Esophagus (tissue), 2 donors: ENCODE results near the gene MAML2. TPM values are rescaled to one million over a fixed set of nuclear protein-coding genes. Genes with fewer than 3 reads are reported as not detected.

Experiments used
- H3K27ac ChIP-seq, 2 donors: one replicate each; pipeline ENCODE4 v1.5.1; 2013; ENCODE audit warnings: low read depth in 2 of 2, mild to moderate bottlenecking in 2 of 2, inconsistent platforms in 1 of 2, low read length in 1 of 2, moderate library complexity in 1 of 2
- H3K27me3 ChIP-seq, 2 donors: one replicate each; pipeline ENCODE4 v1.6.1; 2013; ENCODE audit warnings: low read length in 2 of 2, control low read depth in 1 of 2, mild to moderate bottlenecking in 1 of 2; ENCODE audit not compliant: insufficient read depth in 2 of 2, control insufficient read depth in 1 of 2
- H3K36me3 ChIP-seq, 2 donors: one replicate each; pipeline ENCODE4 v1.6.1; 2013; ENCODE audit warnings: low read length in 1 of 2; ENCODE audit not compliant: control insufficient read depth in 2 of 2, insufficient read depth in 2 of 2
- H3K4me1 ChIP-seq, 2 donors: one replicate each; pipeline ENCODE4 v1.6.1; 2013; ENCODE audit warnings: low read length in 1 of 2; ENCODE audit not compliant: control insufficient read depth in 2 of 2, insufficient read depth in 2 of 2
- H3K4me3 ChIP-seq, 2 donors: one replicate each; pipeline ENCODE4 v1.5.1; 2013; ENCODE audit warnings: low read length in 2 of 2, mild to moderate bottlenecking in 2 of 2, low read depth in 1 of 2, moderate library complexity in 1 of 2
- H3K9me3 ChIP-seq, 2 donors: one replicate each; pipeline ENCODE4 v1.6.1; 2013; ENCODE audit warnings: mild to moderate bottlenecking in 2 of 2, low read depth in 1 of 2, low read length in 1 of 2, moderate library complexity in 1 of 2; ENCODE audit not compliant: control insufficient read depth in 2 of 2, insufficient read depth in 1 of 2
- WGBS, 2 donors: extraction: QIAGEN DNeasy Blood & Tissue Kit; methylation state at CpG; one replicate each; pipeline ENCODE4 v1.1.7; 2013; 5-methylcytosine and 5-hydroxymethylcytosine counted together
- polyA plus RNA-seq, 2 donors: library from polyadenylated mRNA; stranded (reverse); fragments of 200-250 nt; gene quantifications; one replicate each; pipeline ENCODE4 v1.2.3, GENCODE V29; 2013
- donor health status: healthy with polysubstance abuse.
- donor health status: Bipolar disorder and iron deficiency.

The MAML2 gene
- polyA plus RNA-seq, 2 donors = 1.9 to 2.0 TPM

GRCh38 chr11:96038046-96038445 lies 304.9 kb downstream of the MAML2 start:
- WGBS, 2 donors = 78 to 83% methylated on average over 5 of the region's 5 CpGs
- H3K27ac ChIP-seq = no peak overlapping the region
- H3K36me3 ChIP-seq = no peaks in the 10 kb centered on the region
- no peaks in the 10 kb centered on the region for H3K4me1 ChIP-seq
- no peaks in the 10 kb centered on the region for H3K9me3 ChIP-seq
- H3K4me3 ChIP-seq = no peak overlapping the region
- no peaks in the 10 kb centered on the region for H3K27me3 ChIP-seq

GRCh38 chr11:96037405-96037949 lies 305.5 kb downstream of the MAML2 start:
- Histone ChIP-seq H3K4me3 (no peak overlapping the region), H3K36me3 (no peaks in the 10 kb centered on the region), H3K9me3 (no peaks in the 10 kb centered on the region), H3K27me3 (no peaks in the 10 kb centered on the region), H3K27ac (peak overlapping the region in 1 of 2 donors; percentile 11), H3K4me1 (no peaks in the 10 kb centered on the region)
- WGBS, 2 donors = 45 to 52% methylated on average over 4 of the region's 4 CpGs

- H3K4me3 ChIP-seq = no peak overlapping the region
- no peaks in the 10 kb centered on the region for H3K4me1 ChIP-seq
- WGBS, 2 donors = 64 to 70% methylated on average over 6 of the region's 6 CpGs
- no peaks in the 10 kb centered on the region for H3K36me3 ChIP-seq
- no peaks in the 10 kb centered on the region for H3K27me3 ChIP-seq
- no peak overlapping the region for H3K27ac ChIP-seq
- H3K9me3 ChIP-seq = no peaks in the 10 kb centered on the region
Measured at GRCh38 chr11:96036863-96037262, 306.1 kb downstream of the MAML2 start.

GRCh38 chr11:96035740-96036078 lies 307.3 kb downstream of the MAML2 start:
- Histone ChIP-seq H3K9me3 (no peaks in the 10 kb centered on the region), H3K4me1 (no peaks in the 10 kb centered on the region), H3K36me3 (no peaks in the 10 kb centered on the region), H3K27ac (no peak overlapping the region), H3K27me3 (no peaks in the 10 kb centered on the region), H3K4me3 (no peak overlapping the region)
- 72 to 79% methylated on average over 3 of the region's 3 CpGs for WGBS, 2 donors

GRCh38 chr11:96035031-96035739 lies 307.8 kb downstream of the MAML2 start:
- H3K36me3 ChIP-seq = no peaks in the 10 kb centered on the region
- no peak overlapping the region for H3K4me3 ChIP-seq
- no peaks in the 10 kb centered on the region for H3K4me1 ChIP-seq
- H3K27me3 ChIP-seq = no peaks in the 10 kb centered on the region
- H3K9me3 ChIP-seq = no peaks in the 10 kb centered on the region
- 74 to 90% methylated on average over 5 of the region's 5 CpGs for WGBS, 2 donors
- H3K27ac ChIP-seq = no peak overlapping the region

- H3K9me3 ChIP-seq = no peaks in the 10 kb centered on the region
- no peaks in the 10 kb centered on the region for H3K4me1 ChIP-seq
- H3K27ac ChIP-seq = no peak overlapping the region
- 72 to 76% methylated on average over 4 of the region's 4 CpGs for WGBS, 2 donors
- H3K36me3 ChIP-seq = no peaks in the 10 kb centered on the region
- H3K27me3 ChIP-seq = no peaks in the 10 kb centered on the region
- no peak overlapping the region for H3K4me3 ChIP-seq
Measured at GRCh38 chr11:96033599-96033998, 309.4 kb downstream of the MAML2 start.

- Histone ChIP-seq H3K36me3 (no peaks in the 10 kb centered on the region), H3K27ac (no peak overlapping the region), H3K4me3 (no peak overlapping the region), H3K4me1 (no peaks in the 10 kb centered on the region), H3K9me3 (no peaks in the 10 kb centered on the region), H3K27me3 (no peaks in the 10 kb centered on the region)
Measured at GRCh38 chr11:96033095-96033494, 309.9 kb downstream of the MAML2 start.

- Histone ChIP-seq H3K9me3 (no peaks in the 10 kb centered on the region), H3K27ac (no peak overlapping the region), H3K27me3 (no peaks in the 10 kb centered on the region), H3K4me1 (no peaks in the 10 kb centered on the region), H3K4me3 (no peak overlapping the region), H3K36me3 (no peaks in the 10 kb centered on the region)
Measured at GRCh38 chr11:96028746-96029145, 314.2 kb downstream of the MAML2 start.

GRCh38 chr11:96027021-96027420 lies 316.0 kb downstream of the MAML2 start:
- Histone ChIP-seq H3K4me1 (no peaks in the 10 kb centered on the region), H3K36me3 (no peaks in the 10 kb centered on the region), H3K9me3 (no peaks in the 10 kb centered on the region), H3K4me3 (no peak overlapping the region), H3K27me3 (no peaks in the 10 kb centered on the region), H3K27ac (no peak overlapping the region)

GRCh38 chr11:96026310-96026709 lies 316.7 kb downstream of the MAML2 start:
- 83 to 88% methylated on average over 2 of the region's 2 CpGs for WGBS, 2 donors
- no peaks in the 10 kb centered on the region for H3K4me1 ChIP-seq
- H3K9me3 ChIP-seq = no peaks in the 10 kb centered on the region
- H3K27me3 ChIP-seq = no peaks in the 10 kb centered on the region
- no peak overlapping the region for H3K4me3 ChIP-seq
- H3K36me3 ChIP-seq = no peaks in the 10 kb centered on the region
- no peak overlapping the region for H3K27ac ChIP-seq
